Measurements from ENCODE around the gene RPL35.

DNA sequence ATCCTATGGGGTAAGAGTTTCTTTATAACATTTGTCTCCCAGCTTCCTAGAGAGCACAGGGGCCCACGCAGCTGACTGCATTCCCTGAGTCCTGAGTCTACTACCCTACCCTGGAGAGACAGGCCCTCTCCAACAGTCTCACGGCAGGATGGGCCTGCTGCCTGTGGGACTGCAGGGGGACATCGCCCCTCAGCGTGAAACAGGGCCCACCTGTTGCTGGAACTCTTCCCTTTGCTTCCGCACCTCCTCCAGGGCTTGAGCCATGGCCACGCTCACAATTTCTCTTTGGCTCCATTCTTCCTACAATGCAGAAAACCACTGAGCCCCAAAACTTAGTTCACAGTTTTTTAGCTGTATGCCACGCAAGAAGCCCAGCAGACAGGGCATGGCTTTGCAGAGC is 28.4 kb upstream of the RPL35 start:
- TF ChIP-seq GATA2 (IDR thresholded peaks at IDR 0.05; ENCODE audit: low read depth, low read length), result no peak
- no peak for TF ChIP-seq GATA3 (IDR thresholded peaks at IDR 0.05; ENCODE audit: low read depth, low read length)
